Lower lobe of right lung (tissue), 2 donors: ENCODE measurements around the gene RFPL1. TPM values are rescaled to one million over a fixed set of nuclear protein-coding genes. Genes with fewer than 3 reads are reported as not detected.

ENCODE experiments used
- ATAC-seq, 2 donors: fragments of 200-7000 bp; cut with Tn5 transposase; one replicate each; pipeline ENCODE4 v1.9.1; 2020 to 2022; ENCODE audit warnings: mild to moderate bottlenecking in 2 of 2, moderate library complexity in 2 of 2
- DNase-seq: peaks from one replicate; pipeline ENCODE4 v3.0.0-alpha.2; 2020
- H3K27ac ChIP-seq: fragments of 200-600 bp; one replicate; pipeline ENCODE4 v1.8.0; 2022
- H3K27me3 ChIP-seq: fragments of 200-600 bp; one replicate; pipeline ENCODE4 v1.8.0; 2022; ENCODE audit warnings: low read depth
- H3K36me3 ChIP-seq: fragments of 200-600 bp; one replicate; pipeline ENCODE4 v1.8.0; 2022; ENCODE audit warnings: mild to moderate bottlenecking
- H3K4me1 ChIP-seq: fragments of 200-600 bp; one replicate; pipeline ENCODE4 v1.8.0; 2022
- H3K4me3 ChIP-seq: fragments of 200-600 bp; one replicate; pipeline ENCODE4 v1.8.0; 2022; ENCODE audit warnings: mild to moderate bottlenecking
- H3K9me3 ChIP-seq: fragments of 200-600 bp; one replicate; pipeline ENCODE4 v1.8.0; 2022
- intact Hi-C: fragments of 100-400 bp; cut with DNase I; formaldehyde crosslinking; loops from one replicate; pipeline ENCODE4 v1.11.0; 2022
- total RNA-seq: library from RNA; stranded (reverse); fragmentation: NEBNext Ultra II Directional; extraction: Animal tissue kit (Norgen Biotek cat#: 25700); gene quantifications from one replicate; pipeline ENCODE4 v1.2.1, GENCODE V29; 2021
- TF ChIP-seq, protein P1 (sequence below): fragments of 200-600 bp; IDR thresholded peaks from one replicate; pipeline ENCODE4 v1.8.0; 2022; ENCODE audit warnings: antibody characterized with exemption, mild to moderate bottlenecking
- donor health status: DM: no; HTN: yes; CAD: no; lungs with severe emphysema.

RFPL1 gene
- total RNA-seq, 1 donor from 2014 or later = not detected

DNA sequence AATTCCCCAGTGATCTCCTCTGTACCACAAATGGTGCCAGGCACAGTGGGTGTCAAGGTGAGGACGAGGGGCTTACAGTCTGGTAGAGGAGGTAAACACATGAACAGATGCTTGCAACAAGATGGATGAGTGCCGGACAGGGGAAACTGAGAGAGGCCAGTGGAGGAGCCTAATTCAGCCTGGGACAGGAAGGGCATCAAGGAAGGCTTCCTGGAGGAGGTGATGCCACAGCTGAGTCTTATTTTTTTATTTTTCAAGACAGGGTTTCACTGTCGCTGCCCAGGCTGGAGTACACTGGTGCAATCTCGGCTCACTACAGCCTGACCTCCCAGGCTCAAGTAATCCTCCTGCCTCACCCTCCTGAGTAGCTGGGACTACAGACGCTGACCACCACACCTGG is 22.9 kb downstream of the RFPL1 start:
- H3K36me3 ChIP-seq = no peaks in the 10 kb centered on the region
- intact Hi-C loops = no loop called here
- ATAC-seq (no peak), DNase-seq (no peak)
- H3K9me3 ChIP-seq = no peaks in the 10 kb centered on the region
- TF ChIP-seq, protein P1, sequence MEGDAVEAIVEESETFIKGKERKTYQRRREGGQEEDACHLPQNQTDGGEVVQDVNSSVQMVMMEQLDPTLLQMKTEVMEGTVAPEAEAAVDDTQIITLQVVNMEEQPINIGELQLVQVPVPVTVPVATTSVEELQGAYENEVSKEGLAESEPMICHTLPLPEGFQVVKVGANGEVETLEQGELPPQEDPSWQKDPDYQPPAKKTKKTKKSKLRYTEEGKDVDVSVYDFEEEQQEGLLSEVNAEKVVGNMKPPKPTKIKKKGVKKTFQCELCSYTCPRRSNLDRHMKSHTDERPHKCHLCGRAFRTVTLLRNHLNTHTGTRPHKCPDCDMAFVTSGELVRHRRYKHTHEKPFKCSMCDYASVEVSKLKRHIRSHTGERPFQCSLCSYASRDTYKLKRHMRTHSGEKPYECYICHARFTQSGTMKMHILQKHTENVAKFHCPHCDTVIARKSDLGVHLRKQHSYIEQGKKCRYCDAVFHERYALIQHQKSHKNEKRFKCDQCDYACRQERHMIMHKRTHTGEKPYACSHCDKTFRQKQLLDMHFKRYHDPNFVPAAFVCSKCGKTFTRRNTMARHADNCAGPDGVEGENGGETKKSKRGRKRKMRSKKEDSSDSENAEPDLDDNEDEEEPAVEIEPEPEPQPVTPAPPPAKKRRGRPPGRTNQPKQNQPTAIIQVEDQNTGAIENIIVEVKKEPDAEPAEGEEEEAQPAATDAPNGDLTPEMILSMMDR = no peak
- H3K4me3 ChIP-seq = no peak overlapping the region
- no peak overlapping the region for H3K27ac ChIP-seq
- H3K27me3 ChIP-seq = no peaks in the 10 kb centered on the region
- H3K4me1 ChIP-seq = no peaks in the 10 kb centered on the region

DNA sequence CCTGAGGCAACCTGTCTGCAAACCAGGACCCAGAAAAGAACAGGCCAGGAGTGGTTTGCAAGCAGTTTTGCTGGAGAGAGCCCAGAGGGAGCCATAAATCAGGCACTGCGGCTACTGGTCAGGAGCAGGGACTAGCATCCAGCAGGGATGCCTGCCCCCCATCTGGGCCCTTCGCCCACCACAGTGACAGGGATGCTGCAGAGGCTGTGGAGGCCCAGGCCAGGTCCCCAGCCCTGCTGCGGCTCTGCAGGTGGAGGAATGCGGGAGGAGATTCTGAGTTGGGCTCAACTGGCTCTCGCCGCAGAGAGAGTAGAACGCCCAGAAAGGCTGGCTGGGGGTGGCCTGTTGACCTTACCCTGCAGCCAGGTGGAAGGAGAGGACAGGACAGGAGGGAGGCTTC is 25.2 kb downstream of the RFPL1 start:
- Histone ChIP-seq H3K27ac (no peak overlapping the region), H3K4me3 (no peak overlapping the region), H3K4me1 (no peaks in the 10 kb centered on the region), H3K36me3 (no peaks in the 10 kb centered on the region), H3K9me3 (no peaks in the 10 kb centered on the region), H3K27me3 (peaks cover 3% of the 10 kb centered on the region)
- intact Hi-C loops = no loop called here
- ATAC-seq = no peak
- DNase-seq = no peak
- TF ChIP-seq, protein P1 = no peak

DNA sequence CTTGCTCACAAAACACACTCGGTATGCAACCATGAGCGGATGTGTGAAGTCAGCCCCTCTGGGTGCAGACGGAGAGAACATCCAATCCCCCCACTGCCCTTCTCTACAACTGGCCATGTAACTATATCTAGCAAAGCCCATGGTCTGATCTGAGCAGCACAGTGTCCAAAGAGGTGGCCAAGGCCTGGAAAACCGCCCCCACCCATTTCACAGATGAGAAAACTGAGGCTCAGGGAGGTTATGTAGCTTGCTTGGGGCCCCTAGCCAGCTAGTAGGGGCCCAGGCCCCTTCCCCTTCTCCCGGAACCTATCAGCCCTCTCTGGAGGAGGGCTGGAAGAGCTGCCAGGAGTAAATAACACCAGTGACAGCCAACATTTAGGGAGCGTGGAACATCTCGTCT is 26.2 kb downstream of the RFPL1 start:
- intact Hi-C loops = no loop called here
- ATAC-seq (no peak), DNase-seq (no peak)
- H3K27me3 ChIP-seq = peaks cover 3% of the 10 kb centered on the region
- H3K4me3 ChIP-seq = no peak overlapping the region
- no peaks in the 10 kb centered on the region for H3K36me3 ChIP-seq
- TF ChIP-seq, protein P1 = no peak
- H3K4me1 ChIP-seq = no peaks in the 10 kb centered on the region
- no peak overlapping the region for H3K27ac ChIP-seq
- H3K9me3 ChIP-seq = no peaks in the 10 kb centered on the region

DNA sequence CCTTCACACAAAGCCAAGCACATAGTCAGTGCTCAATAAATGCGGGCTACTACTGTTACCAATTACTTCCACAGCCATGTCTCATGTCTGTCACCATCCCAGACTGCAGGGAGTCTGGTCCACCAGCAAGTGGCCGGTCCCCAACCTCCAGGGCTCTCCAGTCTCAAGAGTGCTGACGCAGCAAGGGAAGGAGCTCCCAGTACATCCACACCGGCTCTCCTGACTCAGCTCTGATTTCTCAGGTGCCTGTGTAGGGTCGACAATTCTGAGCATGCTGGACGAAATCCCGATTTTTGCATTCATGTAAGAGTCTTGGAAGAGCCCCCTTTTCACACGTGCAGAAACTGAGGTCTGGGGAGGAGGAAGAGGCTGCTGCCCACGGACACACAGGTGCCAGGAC is 31.4 kb downstream of the RFPL1 start:
- Histone ChIP-seq H3K9me3 (no peaks in the 10 kb centered on the region), H3K4me3 (peak overlapping the region; percentile 35), H3K36me3 (no peaks in the 10 kb centered on the region), H3K27ac (no peak overlapping the region), H3K27me3 (peaks cover 17% of the 10 kb centered on the region), H3K4me1 (no peaks in the 10 kb centered on the region)
- ATAC-seq = peak; percentile 76 to 85
- intact Hi-C loops = no loop called here
- TF ChIP-seq, protein P1 = no peak
- DNase-seq = no peak

DNA sequence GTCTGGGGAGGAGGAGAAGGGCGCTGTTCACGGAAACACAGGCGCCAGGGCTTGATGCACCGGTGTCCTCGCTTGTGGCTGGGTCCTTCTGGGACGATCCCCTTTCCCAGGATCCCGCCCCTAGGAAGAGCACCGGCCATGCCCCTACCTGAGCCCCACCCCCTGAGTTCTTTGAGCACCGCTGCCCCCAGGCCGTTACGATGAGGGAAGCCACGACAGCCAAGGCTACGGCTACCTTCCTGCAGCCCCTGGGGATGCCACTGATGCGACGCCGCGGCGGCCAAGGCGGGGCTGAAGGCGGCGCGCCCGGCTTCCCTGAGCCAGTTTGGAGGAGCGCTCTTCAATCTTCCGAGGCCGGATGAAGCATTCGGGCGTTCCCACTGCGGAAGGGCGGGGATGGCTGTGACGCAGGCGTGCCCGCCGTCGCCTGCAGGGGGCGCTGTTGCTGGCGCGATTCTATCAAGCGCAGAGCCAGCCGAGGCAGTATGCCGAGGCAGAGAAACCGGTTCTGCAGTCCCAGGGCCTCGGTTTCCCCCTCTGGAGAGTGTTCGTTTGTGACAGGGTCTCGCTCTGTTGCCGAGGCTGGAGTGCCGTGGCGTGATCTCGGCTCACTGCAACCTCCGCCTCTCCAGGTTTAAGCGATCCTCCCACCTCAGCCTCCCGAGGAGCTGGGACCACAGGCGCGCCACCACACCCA is 31.9 kb downstream of the RFPL1 start:
- Histone ChIP-seq H3K4me3 (peak overlapping the region; percentile 35), H3K4me1 (no peaks in the 10 kb centered on the region), H3K36me3 (no peaks in the 10 kb centered on the region), H3K27me3 (peaks cover 17% of the 10 kb centered on the region), H3K9me3 (no peaks in the 10 kb centered on the region), H3K27ac (no peak overlapping the region)
- peak; percentile 89 to 92 for ATAC-seq
- DNase-seq = peak; percentile 76
- intact Hi-C loops = no loop called here
- TF ChIP-seq, protein P1 = peak; percentile 83
